ENCODE data around the gene NUCKS1.

DNA sequence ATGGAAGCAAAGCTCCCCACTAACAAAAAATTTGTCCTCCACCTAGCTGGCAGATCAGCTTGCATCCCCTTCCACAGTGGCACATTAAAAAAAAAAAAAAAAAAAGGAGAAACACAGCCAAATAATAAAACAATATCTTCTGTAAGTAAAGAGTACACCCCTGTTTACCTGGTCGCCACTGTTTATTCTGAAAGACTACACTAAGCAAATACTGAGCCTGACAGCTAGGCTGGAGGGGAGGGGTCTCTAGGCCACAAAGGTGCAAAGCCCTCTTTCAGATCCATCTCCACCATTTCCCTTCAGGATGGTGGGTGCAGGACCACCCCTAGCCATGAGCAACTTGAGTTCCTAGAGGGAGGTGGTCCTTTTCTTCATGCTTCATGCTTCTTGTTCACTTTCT, 46.9 kb downstream of the NUCKS1 start:
- TF ChIP-seq RARB (CRISPR knock-in tag; IDR thresholded peaks at IDR 0.05), result no peak
- TF ChIP-seq TCF4 (CRISPR knock-in tag; IDR thresholded peaks at IDR 0.05; ENCODE audit: borderline replicate concordance), result no peak
- TF ChIP-seq, protein P1, sequence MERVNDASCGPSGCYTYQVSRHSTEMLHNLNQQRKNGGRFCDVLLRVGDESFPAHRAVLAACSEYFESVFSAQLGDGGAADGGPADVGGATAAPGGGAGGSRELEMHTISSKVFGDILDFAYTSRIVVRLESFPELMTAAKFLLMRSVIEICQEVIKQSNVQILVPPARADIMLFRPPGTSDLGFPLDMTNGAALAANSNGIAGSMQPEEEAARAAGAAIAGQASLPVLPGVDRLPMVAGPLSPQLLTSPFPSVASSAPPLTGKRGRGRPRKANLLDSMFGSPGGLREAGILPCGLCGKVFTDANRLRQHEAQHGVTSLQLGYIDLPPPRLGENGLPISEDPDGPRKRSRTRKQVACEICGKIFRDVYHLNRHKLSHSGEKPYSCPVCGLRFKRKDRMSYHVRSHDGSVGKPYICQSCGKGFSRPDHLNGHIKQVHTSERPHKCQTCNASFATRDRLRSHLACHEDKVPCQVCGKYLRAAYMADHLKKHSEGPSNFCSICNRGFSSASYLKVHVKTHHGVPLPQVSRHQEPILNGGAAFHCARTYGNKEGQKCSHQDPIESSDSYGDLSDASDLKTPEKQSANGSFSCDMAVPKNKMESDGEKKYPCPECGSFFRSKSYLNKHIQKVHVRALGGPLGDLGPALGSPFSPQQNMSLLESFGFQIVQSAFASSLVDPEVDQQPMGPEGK (CRISPR knock-in tag; IDR thresholded peaks at IDR 0.05; ENCODE audit: borderline replicate concordance), result no peak
